IMR-90 (cell line): ENCODE results near the gene SMIM43. TPM values are rescaled to one million over a fixed set of nuclear protein-coding genes. Genes with fewer than 3 reads are reported as not detected.
A peak's percentile ranks its signal among the peaks of the same experiment; 100 is the strongest.

ENCODE experiments used
- ATAC-seq: fragments of 200-7000 bp; cut with Tn5 transposase; 2 replicates; pipeline ENCODE4 v1.9.1; 2020; ENCODE audit warnings: low read depth, mild to moderate bottlenecking, moderate library complexity
- BruUV-seq: library from RNA; stranded (reverse); fragments of 400-500 nt; replicated peaks from 2 replicates; lab custom pipeline; 2021; lab: Mats Ljungman, UMichigan
- CTCF ChIA-PET: fragments of 300-600 bp; formaldehyde crosslinking; extraction: SDS; loops from one replicate; lab custom pipeline; 2021; ENCODE audit warnings: antibody characterized with exemption; lab: Yijun Ruan, JAX
- POLR2A ChIA-PET: fragments of 300-600 bp; sonication (Branson Sonifier 250); formaldehyde crosslinking; loops from one replicate; lab custom pipeline; 2022; ENCODE audit warnings: antibody characterized with exemption; ENCODE audit not compliant: unreplicated experiment; lab: Charles Lee
- DNase-seq: peaks from one replicate; pipeline ENCODE4 v3.0.0; 2013
- H2AFZ ChIP-seq: replicated peaks from 2 replicates; pipeline ENCODE3; 2013; ENCODE audit warnings: low read length, mild to moderate bottlenecking; ENCODE audit not compliant: poor library complexity
- H2AK5ac ChIP-seq: 2 replicates; pipeline ENCODE4 v1.6.1; 2013; ENCODE audit warnings: low read depth, low read length, inconsistent platforms
- H2AK9ac ChIP-seq: replicated peaks from 2 replicates; pipeline ENCODE3; 2013; ENCODE audit warnings: mild to moderate bottlenecking, low read depth, low read length, moderate library complexity; ENCODE audit not compliant: poor library complexity
- H2BK120ac ChIP-seq: 2 replicates; pipeline ENCODE4 v1.6.1; 2013; ENCODE audit warnings: low read depth, low read length, inconsistent platforms
- H2BK15ac ChIP-seq: 3 replicates; pipeline ENCODE4 v1.6.1; 2013; ENCODE audit warnings: low read depth, low read length, inconsistent platforms
- H2BK20ac ChIP-seq: 2 replicates; pipeline ENCODE4 v1.6.1; 2013; ENCODE audit warnings: low read depth, mild to moderate bottlenecking, inconsistent platforms, low read length, moderate library complexity
- H2BK5ac ChIP-seq: 2 replicates; pipeline ENCODE4 v1.6.1; 2013; ENCODE audit warnings: mild to moderate bottlenecking, low read depth, low read length, inconsistent platforms; ENCODE audit not compliant: poor library complexity, severe bottlenecking
- H3K14ac ChIP-seq: replicated peaks from 2 replicates; pipeline ENCODE4 v1.6.1; 2013; ENCODE audit warnings: low read depth, low read length, inconsistent platforms
- H3K18ac ChIP-seq: 2 replicates; pipeline ENCODE4 v1.6.1; 2013; ENCODE audit warnings: low read depth, low read length, control low read depth
- H3K23ac ChIP-seq: 2 replicates; pipeline ENCODE4 v1.6.1; 2013; ENCODE audit warnings: low read depth, low read length, inconsistent platforms
- H3K27ac ChIP-seq: 2 replicates; pipeline ENCODE4 v1.5.1; 2013; ENCODE audit warnings: mild to moderate bottlenecking, control low read depth, low read length; ENCODE audit not compliant: insufficient read depth
- H3K27me3 ChIP-seq: 2 replicates; pipeline ENCODE4 v1.6.1; 2013; ENCODE audit warnings: low read length; ENCODE audit not compliant: control insufficient read depth, insufficient read depth
- H3K36me3 ChIP-seq: 2 replicates; pipeline ENCODE4 v1.6.1; 2013; ENCODE audit warnings: low read length, mixed read lengths; ENCODE audit not compliant: control insufficient read depth, insufficient read depth
- H3K4ac ChIP-seq: 2 replicates; pipeline ENCODE4 v1.6.1; 2013; ENCODE audit warnings: low read depth, low read length, inconsistent platforms
- H3K4me1 ChIP-seq: 2 replicates; pipeline ENCODE4 v1.6.1; 2013; ENCODE audit warnings: low read length, mixed read lengths; ENCODE audit not compliant: control insufficient read depth, insufficient read depth
- H3K4me2 ChIP-seq: 2 replicates; pipeline ENCODE4 v1.6.1; 2013; ENCODE audit warnings: low read depth, mild to moderate bottlenecking, control low read depth, low read length, moderate library complexity
- H3K4me3 ChIP-seq: 2 replicates; pipeline ENCODE4 v1.5.1; 2013; ENCODE audit warnings: low read depth, mild to moderate bottlenecking, control low read depth, low read length, moderate library complexity; ENCODE audit not compliant: insufficient read depth
- H3K56ac ChIP-seq: 2 replicates; pipeline ENCODE4 v1.6.1; 2013; ENCODE audit warnings: low read length, inconsistent platforms; ENCODE audit not compliant: insufficient read depth; ENCODE audit errors: extremely low read depth
- H3K79me1 ChIP-seq, 2 experiments: 2 replicates each; pipeline ENCODE4 v1.6.1; 2013; ENCODE audit warnings: low read length in 2 of 2, inconsistent platforms in 1 of 2, low read depth in 1 of 2
- H3K9ac ChIP-seq: 2 replicates; pipeline ENCODE4 v1.6.1; 2013; ENCODE audit warnings: low read depth, low read length, control low read depth
- H3K9me1 ChIP-seq: 2 replicates; pipeline ENCODE4 v1.6.1; 2013; ENCODE audit warnings: low read length, inconsistent platforms; ENCODE audit not compliant: insufficient read depth
- H3K9me3 ChIP-seq: 2 replicates; pipeline ENCODE4 v1.6.1; 2013; ENCODE audit warnings: low read length; ENCODE audit not compliant: control insufficient read depth, insufficient read depth
- H4K20me1 ChIP-seq: 2 replicates; pipeline ENCODE4 v1.6.1; 2013; ENCODE audit warnings: low read length, inconsistent platforms; ENCODE audit not compliant: insufficient read depth
- H4K5ac ChIP-seq: 2 replicates; pipeline ENCODE4 v1.6.1; 2013; ENCODE audit warnings: mild to moderate bottlenecking, low read depth, low read length, control low read depth
- H4K8ac ChIP-seq, 2 experiments: 2 replicates each; pipeline ENCODE4 v1.6.1; 2013; ENCODE audit warnings: low read depth in 2 of 2, low read length in 2 of 2, control low read depth in 1 of 2, inconsistent platforms in 1 of 2
- H4K91ac ChIP-seq: 2 replicates; pipeline ENCODE4 v1.6.1; 2013; ENCODE audit warnings: low read depth, low read length, inconsistent platforms; ENCODE audit not compliant: insufficient read depth
- RCOR1 ChIP-seq: IDR thresholded peaks from 2 replicates; pipeline ENCODE4 v1.6.1; 2012; ENCODE audit warnings: mild to moderate bottlenecking, low read length, improper control_type of control experiment; ENCODE audit not compliant: insufficient replicate concordance
- SMC3 ChIP-seq: fragments of 150-350 bp; IDR thresholded peaks from 2 replicates; pipeline ENCODE4 v1.6.1; 2016; ENCODE audit warnings: low read depth, mild to moderate bottlenecking, antibody characterized with exemption, low read length, moderate library complexity
- WGBS, 2 experiments: methylation state at CpG; one replicate each; pipeline versions ENCODE4 v1.1.5 to v1.1.7; 2013; ENCODE audit warnings: missing lambda C conversion rate in 2 of 2; ENCODE audit not compliant: insufficient read length in 1 of 2; ENCODE audit errors: extremely low coverage in 2 of 2; 5-methylcytosine and 5-hydroxymethylcytosine counted together
- dilution Hi-C: fragments of 300-500 bp; cut with HindIII; formaldehyde crosslinking; loops from one replicate; pipeline ENCODE4 v1.14.3; 2018; ENCODE audit warnings: low sequenced_read_pairs; ENCODE audit not compliant: unreplicated experiment
- in situ Hi-C: fragments of 300-500 bp; cut with MboI; formaldehyde crosslinking; loops from 3 replicates; pipeline ENCODE4 v1.14.3; 2019; ENCODE audit warnings: low sequenced_read_pairs, inconsistent platforms, mixed read lengths
- intact Hi-C: fragments of 100-400 bp; cut with micrococcal nuclease; formaldehyde crosslinking; loops from 2 replicates; pipeline ENCODE4 v1.10.0; 2022
- polyA plus RNA-seq, 3 experiments: library from polyadenylated mRNA; depleted of rRNA; stranded (reverse); fragments of >200 nt; gene quantifications; 2 replicates each; pipeline ENCODE4 v1.2.3, GENCODE V29; 2012; ENCODE audit warnings: low replicate concordance in 1 of 3
- total RNA-seq: library from RNA; depleted of rRNA; stranded (reverse); fragments of >200 nt; gene quantifications from 2 replicates; pipeline ENCODE4 v1.2.3, GENCODE V29; 2012

Gene SMIM43
- total and polyA plus RNA-seq, 2 of the 4 experiments (the other 2 are of a cell fraction): 1.4 to 2.8 TPM

- peak; percentile 16; the same call in 1 of the 2 replicates for ATAC-seq
- WGBS, 2 experiments: no CpG with 5 or more reads among the region's 3 CpGs
- no peaks in the 10 kb centered on the region for H3K79me1 ChIP-seq
- intact Hi-C loops: no loop called here
- H3K27ac ChIP-seq: no peak overlapping the region
- H2AFZ ChIP-seq: peak overlapping the region; percentile 46
- no peaks in the 10 kb centered on the region for H3K9me3 ChIP-seq
- in situ Hi-C loops: no loop called here
- H3K4me2 ChIP-seq: no peak overlapping the region
- H4K91ac ChIP-seq: peak overlapping the region; percentile 67
- peak overlapping the region; percentile 72; the same call in 2 of the 3 replicates for H2BK15ac ChIP-seq
- peak overlapping the region; percentile 53 for H2BK5ac ChIP-seq
- H4K5ac ChIP-seq: peak overlapping the region; percentile 36; the same call in 1 of the 2 replicates
- no peak for DNase-seq
- H3K4me3 ChIP-seq: no peak overlapping the region
- peak overlapping the region; percentile 62 for H3K23ac ChIP-seq
- H3K36me3 ChIP-seq: no peaks in the 10 kb centered on the region
- peak overlapping the region; percentile 17 to 72; a peak in 3 of 4 replicates for H4K8ac ChIP-seq
- peak overlapping the region; percentile 88 for H2BK20ac ChIP-seq
- H2AK9ac ChIP-seq: peak overlapping the region; percentile 16
- TF ChIP-seq RCOR1 (no peak), SMC3 (no peak)
- H2BK120ac ChIP-seq: peak overlapping the region; percentile 89
- no peaks in the 10 kb centered on the region for H4K20me1 ChIP-seq
- H3K9me1 ChIP-seq: peaks cover 3% of the 10 kb centered on the region
- H3K56ac ChIP-seq: no peak overlapping the region
- dilution Hi-C loops: no loop called here
- BruUV-seq: no TSS peak
- CTCF ChIA-PET: no interaction called here
- H3K14ac ChIP-seq: peak overlapping the region; percentile 82
- peak overlapping the region; percentile 61; the same call in 1 of the 2 replicates for H3K4ac ChIP-seq
- no peaks in the 10 kb centered on the region for H3K27me3 ChIP-seq
- POLR2A ChIA-PET: interaction anchor here (0.5 kb wide), 1 partner anchor 13 kb away, joined by 4 read pairs; no protein-coding TSS in a partner anchor
- peaks cover 11% of the 10 kb centered on the region for H3K4me1 ChIP-seq
- H2AK5ac ChIP-seq: peak overlapping the region; percentile 28; the same call in 1 of the 2 replicates
- H3K9ac ChIP-seq: no peak overlapping the region
- peak overlapping the region; percentile 86; the same call in 1 of the 2 replicates for H3K18ac ChIP-seq
These were observed 12.7 kb upstream of the SMIM43 start for GRCh38 chr4:121777625-121778024.
